Measurements from ENCODE around the gene HABP4.
"Not testable (repeated sequence)": the region's sequence is repeated elsewhere in the genome, so short reads cannot be mapped to it uniquely, and the experiment has no call there.

Gene HABP4

GRCh38 chr9:96498796-96499195 lies 48.8 kb downstream of the HABP4 start:
- DNase-seq (ENCODE audit: low read depth in 2 of 2): no peak

DNA sequence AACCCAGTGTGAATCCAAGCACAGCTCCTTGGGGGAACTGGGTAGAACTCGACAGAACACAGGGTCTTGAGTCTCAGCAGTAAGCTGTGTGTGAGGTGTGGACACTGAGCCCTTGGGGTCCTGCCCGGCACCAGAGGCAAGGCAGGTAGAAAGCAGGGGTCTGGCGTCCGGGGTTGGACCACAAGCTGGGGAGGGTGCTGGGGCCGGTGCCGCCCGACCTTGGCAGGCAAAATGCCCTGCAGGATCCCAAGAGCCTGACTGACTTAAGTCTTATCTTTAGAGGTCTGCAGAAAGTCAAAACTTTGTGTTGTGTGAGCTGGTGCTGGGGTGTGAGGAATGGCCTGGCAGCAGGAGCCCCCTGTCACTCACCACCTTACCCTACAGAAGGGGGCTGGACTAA lies 49.3 kb downstream of the HABP4 start:
- no peak for DNase-seq (ENCODE audit: low read depth in 2 of 2)

DNA sequence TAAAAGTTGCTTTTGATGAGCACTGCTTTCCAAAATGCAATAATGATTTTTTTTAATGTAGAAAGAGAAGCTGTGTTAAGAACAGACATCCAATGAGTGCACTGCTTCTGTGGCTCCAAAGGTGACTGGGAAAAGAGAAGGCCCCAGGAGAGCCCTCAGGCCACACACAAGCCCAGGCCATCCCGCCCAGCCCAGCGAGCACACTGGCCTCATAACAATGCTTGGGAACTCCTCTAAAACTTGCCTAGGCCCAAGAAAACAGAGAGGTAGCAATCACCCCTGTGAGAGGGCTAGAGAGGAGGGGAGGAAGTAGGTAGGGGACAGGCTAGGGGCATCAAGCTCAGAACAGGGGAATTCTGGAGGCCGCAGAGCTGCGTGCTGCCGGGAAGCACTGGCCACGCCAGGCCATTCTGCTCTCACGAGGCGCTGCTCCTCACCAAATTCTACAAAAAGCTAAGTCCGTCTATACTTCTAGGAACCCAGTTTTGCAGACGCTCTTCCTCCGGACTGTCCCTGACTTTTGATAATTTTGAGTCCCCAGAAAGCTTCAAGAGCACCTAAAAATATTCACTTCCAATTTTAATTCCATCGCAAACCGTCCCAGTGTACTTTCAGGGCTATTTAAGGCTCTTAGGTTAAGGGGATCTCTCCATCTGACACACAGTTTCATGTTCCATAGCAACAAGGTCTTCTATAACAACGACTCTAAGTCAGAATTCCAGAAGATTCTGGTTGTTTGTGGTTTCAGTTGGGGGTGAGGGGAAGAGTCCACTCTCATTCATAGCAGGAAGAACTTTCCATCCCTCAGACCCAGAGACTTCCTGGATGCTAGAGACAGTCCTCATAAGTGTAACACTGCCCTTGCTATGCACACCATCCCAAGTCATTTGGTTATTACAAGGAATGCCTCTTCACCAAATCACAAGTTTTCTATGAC lies 51.0 kb downstream of the HABP4 start:
- no peak for DNase-seq (ENCODE audit: low read depth in 2 of 2)

- no peak for DNase-seq (ENCODE audit: low read depth in 2 of 2)
These were observed 51.9 kb downstream of the HABP4 start for GRCh38 chr9:96501633-96502538.

DNA sequence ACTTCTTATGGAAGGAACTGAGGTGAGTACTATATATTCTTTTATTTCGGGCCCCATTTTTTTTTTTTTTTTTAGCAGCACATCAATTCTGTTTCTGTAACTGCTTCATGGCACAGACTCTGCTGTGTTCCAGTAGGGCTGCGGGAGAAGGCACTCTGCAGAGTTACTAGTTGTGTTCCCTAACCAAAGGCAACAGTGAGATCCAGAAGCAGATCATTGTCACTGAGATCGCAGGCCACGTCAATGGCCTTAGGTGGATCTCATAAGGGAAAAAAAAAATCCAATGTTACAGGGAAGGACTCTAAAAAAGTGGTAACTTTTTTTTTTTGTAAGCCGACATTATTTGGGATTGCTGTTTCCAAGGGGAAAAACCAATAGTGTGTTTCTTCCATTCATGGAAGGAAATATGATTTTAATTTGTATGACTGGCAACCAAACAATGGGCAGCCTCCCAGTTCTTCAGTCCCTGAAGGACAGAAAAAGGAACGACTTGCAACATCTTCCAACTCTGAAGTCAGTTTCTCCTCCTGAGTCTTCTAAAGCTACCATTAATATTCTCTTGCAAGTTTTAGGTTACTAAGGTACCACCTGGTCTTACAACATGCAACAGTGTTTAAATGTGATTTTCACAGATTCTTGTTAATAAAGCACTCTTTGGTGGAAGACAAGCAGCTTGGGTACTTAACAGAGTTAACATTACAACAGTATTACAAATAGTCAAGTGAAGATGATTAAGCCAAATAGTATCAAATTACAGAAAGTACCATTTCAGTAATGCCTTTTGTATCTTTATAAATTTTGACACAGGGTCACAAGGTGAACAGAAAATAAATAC lies 52.8 kb downstream of the HABP4 start:
- DNase-seq (ENCODE audit: low read depth in 2 of 2): no peak

DNA sequence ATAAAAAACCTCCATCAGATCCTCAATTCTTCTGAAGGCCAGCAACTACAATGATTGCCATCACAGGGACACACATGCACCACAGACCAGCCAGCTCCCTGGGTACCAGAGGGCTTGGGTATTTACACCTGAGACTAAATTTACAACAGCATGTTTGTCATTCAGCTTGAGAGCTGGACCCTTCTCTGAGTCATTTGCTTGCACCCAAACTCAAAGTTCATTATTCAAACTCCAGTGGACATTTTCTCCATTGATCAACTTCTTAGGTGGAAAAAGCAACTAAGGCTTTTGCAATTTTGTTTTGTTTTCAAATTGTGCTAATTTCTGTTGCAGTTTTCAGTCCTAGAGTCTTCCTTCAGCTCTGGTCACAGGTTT lies 53.4 kb downstream of the HABP4 start:
- DNase-seq (ENCODE audit: low read depth in 2 of 2): not testable (repeated sequence)

DNA sequence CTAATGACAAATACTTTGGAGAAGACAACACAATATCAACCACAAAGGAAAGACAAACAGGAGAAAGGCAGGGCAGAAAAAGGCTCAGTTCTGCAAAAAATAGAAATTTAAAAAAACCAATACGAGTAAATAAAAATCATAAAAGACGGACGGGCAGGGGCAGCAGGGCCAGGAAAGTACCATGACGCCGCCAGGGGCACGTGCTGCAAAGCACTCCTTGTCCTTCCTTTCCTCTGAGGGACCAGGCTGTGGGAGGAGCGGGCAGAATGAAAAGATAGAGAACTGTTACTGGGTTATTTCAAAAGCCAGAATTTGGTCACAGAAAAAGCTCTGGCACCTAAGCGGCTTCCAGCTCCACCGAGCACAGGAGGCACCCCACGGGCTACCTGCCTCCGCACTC lies 53.9 kb downstream of the HABP4 start:
- DNase-seq (ENCODE audit: low read depth in 2 of 2): no peak

DNA sequence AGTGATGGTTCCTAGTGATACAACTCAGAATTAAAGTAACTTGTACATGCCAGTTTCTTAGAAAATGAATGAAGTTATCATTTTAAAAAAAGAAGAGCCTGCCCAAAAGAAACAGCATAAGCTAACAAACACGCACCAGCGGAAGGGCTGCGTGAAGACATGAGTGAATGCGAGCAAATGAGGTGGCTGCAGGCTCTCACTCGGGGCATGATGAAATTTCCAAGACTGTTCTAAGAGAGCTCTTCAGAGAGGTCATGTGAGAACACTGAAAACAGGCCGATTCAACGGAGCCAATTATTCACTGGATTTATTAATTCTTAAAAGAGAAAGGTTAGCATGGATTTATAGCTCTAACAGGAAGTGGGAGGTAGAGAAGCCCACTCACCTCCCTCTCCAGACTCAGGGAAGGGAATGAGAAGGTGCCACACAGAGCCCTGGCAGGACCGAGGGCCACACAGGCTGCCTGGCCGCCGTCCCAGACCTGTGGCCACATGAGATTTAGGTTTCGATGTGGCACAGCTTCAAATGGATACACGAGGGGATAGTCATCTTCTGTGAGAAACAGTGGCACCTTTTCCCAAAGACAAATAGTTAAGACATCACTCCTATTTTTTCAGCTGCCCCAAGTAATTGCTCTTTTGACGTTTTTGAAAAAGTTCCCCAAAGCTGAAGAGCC lies 55.5 kb downstream of the HABP4 start:
- DNase-seq (ENCODE audit: low read depth in 2 of 2): no peak

GRCh38 chr9:96508227-96508940 lies 58.4 kb downstream of the HABP4 start:
- no peak for DNase-seq (ENCODE audit: low read depth in 2 of 2)

DNA sequence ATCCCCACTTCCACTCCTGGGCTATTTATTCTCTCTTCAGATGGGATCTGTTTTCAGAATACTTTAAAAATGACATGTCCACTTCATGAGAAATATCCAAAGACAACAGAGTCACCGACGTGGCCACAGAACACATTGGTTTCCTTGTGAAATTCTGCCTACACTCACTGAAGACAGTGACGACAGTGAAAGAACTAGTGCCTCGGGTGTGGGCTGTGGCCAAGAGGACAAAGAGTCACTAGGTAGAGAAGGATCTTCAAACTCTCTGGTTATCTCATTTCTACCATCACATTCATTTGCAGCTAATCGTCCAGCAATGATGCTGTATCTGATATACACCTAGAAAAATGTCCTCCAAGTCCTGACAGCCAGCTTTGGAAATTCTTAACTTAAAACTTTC lies 59.1 kb downstream of the HABP4 start:
- DNase-seq (ENCODE audit: low read depth in 2 of 2): no peak

- DNase-seq (ENCODE audit: low read depth in 2 of 2): no peak
These were observed 59.9 kb downstream of the HABP4 start for GRCh38 chr9:96509848-96510247.

DNA sequence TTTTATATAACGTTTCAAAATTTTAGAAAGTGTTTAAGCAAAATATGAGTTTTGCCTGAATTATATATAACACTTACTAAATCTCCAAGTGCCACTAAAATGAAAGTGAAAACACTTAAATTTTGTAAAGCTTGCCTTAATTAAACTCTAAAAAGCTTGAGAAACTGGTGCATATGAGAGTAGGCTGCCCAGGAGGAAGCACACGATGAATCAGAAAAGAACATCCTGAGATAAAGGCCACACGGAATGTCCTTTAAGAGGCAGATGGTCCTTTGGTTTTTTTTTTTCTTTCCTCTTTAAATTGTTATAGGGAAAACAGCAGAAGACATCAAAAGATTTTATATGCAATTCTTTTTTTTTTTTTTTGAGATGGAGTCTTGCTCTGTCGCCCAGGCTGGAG lies 60.3 kb downstream of the HABP4 start:
- DNase-seq (ENCODE audit: low read depth in 2 of 2): no peak

- no peak for DNase-seq (ENCODE audit: low read depth in 2 of 2)
These were observed 62.3 kb downstream of the HABP4 start for GRCh38 chr9:96512240-96512639.

GRCh38 chr9:96513622-96514021 lies 63.7 kb downstream of the HABP4 start:
- no peak for DNase-seq (ENCODE audit: low read depth in 2 of 2)

- DNase-seq (ENCODE audit: low read depth in 2 of 2): no peak
These were observed 64.3 kb downstream of the HABP4 start for GRCh38 chr9:96514108-96514799.

- no peak for DNase-seq (ENCODE audit: low read depth in 2 of 2)
These were observed 64.8 kb downstream of the HABP4 start for GRCh38 chr9:96514800-96515158.

GRCh38 chr9:96515621-96516470 lies 65.9 kb downstream of the HABP4 start:
- DNase-seq (ENCODE audit: low read depth in 2 of 2): no peak

- no peak for DNase-seq (ENCODE audit: low read depth in 2 of 2)
These were observed 69.1 kb downstream of the HABP4 start for GRCh38 chr9:96519095-96519494.

DNA sequence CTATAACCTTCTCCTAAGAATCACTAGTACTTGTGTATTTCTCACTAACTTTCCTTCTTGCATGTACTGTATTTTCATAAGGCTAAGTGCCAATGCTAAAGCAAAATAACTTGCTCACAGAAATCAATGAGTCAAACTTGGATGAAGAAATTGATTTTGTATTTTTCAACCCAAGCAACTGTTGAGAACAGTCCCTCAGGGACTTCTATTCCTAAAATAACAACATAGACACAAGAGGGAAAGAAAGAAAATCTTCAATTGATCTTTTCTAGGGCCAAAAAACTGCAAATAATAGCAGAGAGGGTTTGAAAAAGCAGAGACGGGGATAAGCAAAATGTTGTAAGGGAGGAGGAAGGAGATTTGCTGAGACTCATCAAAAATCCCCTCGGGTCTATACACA lies 69.8 kb downstream of the HABP4 start:
- no peak for DNase-seq (ENCODE audit: low read depth in 2 of 2)

Data from stimulated activated CD4-positive, alpha-beta T cell treated with anti-CD3 and anti-CD28 coated beads, Interleukin-1b, Interleukin-23, amount 100 ng/mL, for 1 hour (primary cell).